H1 (cell line): ENCODE results near the gene SOHLH1. TPM values are rescaled to one million over a fixed set of nuclear protein-coding genes. Genes with fewer than 3 reads are reported as not detected.

Source experiments
- CTCF ChIA-PET: fragments of 300-600 bp; sonication (Branson Sonifier 250); formaldehyde crosslinking; loops from one replicate; lab custom pipeline; 2021; ENCODE audit not compliant: partially characterized antibody; lab: Charles Lee
- POLR2A ChIA-PET: fragments of 300-600 bp; sonication (Branson Sonifier 250); formaldehyde crosslinking; loops from one replicate; lab custom pipeline; 2021; ENCODE audit warnings: inconsistent platforms; ENCODE audit not compliant: partially characterized antibody; lab: Charles Lee
- DNase-seq, 2 experiments: peaks; one replicate each; pipeline versions ENCODE4 v3.0.0 to v3.0.0-alpha.2; 2010 to 2022; ENCODE audit warnings: low spot score in 2 of 2, low read depth in 1 of 2, mixed read lengths in 1 of 2
- FAIRE-seq: peaks from 2 replicates; lab custom pipeline; 2011; peaks lifted over from hg19 to GRCh38; lab: Jason Lieb, UNC
- H2AFZ ChIP-seq: 2 replicates; pipeline ENCODE4 v1.8.1; 2012; ENCODE audit warnings: low read length, inconsistent platforms
- H2AK5ac ChIP-seq: 2 replicates; pipeline ENCODE4 v1.6.1; 2013; ENCODE audit warnings: low read depth, low read length
- H2BK120ac ChIP-seq: replicated peaks from 2 replicates; pipeline ENCODE3; 2013; ENCODE audit warnings: low read depth, low read length, inconsistent platforms
- H2BK12ac ChIP-seq: 2 replicates; pipeline ENCODE4 v1.6.1; 2013; ENCODE audit warnings: low read depth, low read length
- H2BK15ac ChIP-seq: 2 replicates; pipeline ENCODE4 v1.6.1; 2013; ENCODE audit warnings: low read length
- H2BK20ac ChIP-seq: 2 replicates; pipeline ENCODE4 v1.6.1; 2013; ENCODE audit warnings: low read length
- H2BK5ac ChIP-seq: 2 replicates; pipeline ENCODE4 v1.6.1; 2013; ENCODE audit warnings: low read depth, low read length
- H3K14ac ChIP-seq: 2 replicates; pipeline ENCODE4 v1.6.1; 2013; ENCODE audit warnings: inconsistent platforms; ENCODE audit not compliant: insufficient read length
- H3K18ac ChIP-seq: 2 replicates; pipeline ENCODE4 v1.6.1; 2013; ENCODE audit warnings: low read length; ENCODE audit errors: extremely low read depth
- H3K23ac ChIP-seq: 2 replicates; pipeline ENCODE4 v1.6.1; 2013; ENCODE audit warnings: inconsistent platforms; ENCODE audit not compliant: insufficient read length
- H3K23me2 ChIP-seq: 2 replicates; pipeline ENCODE4 v1.6.1; 2013; ENCODE audit warnings: low read depth, low read length
- H3K27ac ChIP-seq: 2 replicates; pipeline ENCODE4 v1.6.1; 2011; ENCODE audit warnings: low read depth, low read length, inconsistent platforms
- H3K27me3 ChIP-seq, 4 experiments: replicated peaks in 1 of 4; 1 replicate in 1 of 4; 2 replicates in 3 of 4; pipeline versions ENCODE4 v1.6.1 to v1.8.1; 2011 to 2013; ENCODE audit warnings: low read length in 3 of 4, mild to moderate bottlenecking in 3 of 4, inconsistent platforms in 2 of 4, mixed read lengths in 2 of 4, moderate library complexity in 1 of 4; ENCODE audit not compliant: control insufficient read depth in 3 of 4, insufficient read depth in 3 of 4; ENCODE audit errors: extremely low read depth in 1 of 4
- H3K36me3 ChIP-seq, 4 experiments: 2 replicates each; pipeline versions ENCODE4 v1.6.1 to v1.8.1; 2011 to 2013; ENCODE audit warnings: mild to moderate bottlenecking in 4 of 4, low read length in 3 of 4, moderate library complexity in 2 of 4, control low read depth in 1 of 4, inconsistent platforms in 1 of 4; ENCODE audit not compliant: insufficient read depth in 4 of 4, control insufficient read depth in 2 of 4
- H3K4ac ChIP-seq: replicated peaks from 2 replicates; pipeline ENCODE3; 2013; ENCODE audit warnings: low read length, low read depth, mixed read lengths, inconsistent platforms; ENCODE audit not compliant: insufficient read length
- H3K4me1 ChIP-seq, 4 experiments: replicated peaks in 1 of 4; 1 replicate in 1 of 4; 2 replicates in 3 of 4; pipeline versions ENCODE4 v1.6.1 to v1.8.1; 2011 to 2013; ENCODE audit warnings: low read length in 3 of 4, inconsistent platforms in 2 of 4, mixed read lengths in 1 of 4; ENCODE audit not compliant: insufficient read depth in 4 of 4, control insufficient read depth in 3 of 4
- H3K4me2 ChIP-seq, 2 experiments: 2 replicates each; pipeline versions ENCODE4 v1.6.1 to v1.8.1; 2011 to 2013; ENCODE audit warnings: low read depth in 2 of 2, low read length in 2 of 2, control low read depth in 1 of 2, inconsistent platforms in 1 of 2, mild to moderate bottlenecking in 1 of 2; ENCODE audit not compliant: insufficient read depth in 1 of 2
- H3K4me3 ChIP-seq, 4 experiments: fragments of 200-600, 300-600 bp in 1 of 4; sonication (generic), shearing (Covaris generic), sonication (Bioruptor Twin) in 1 of 4; 2 replicates each; pipeline versions ENCODE4 v1.5.1 to v1.8.1; 2011 to 2016; ENCODE audit warnings: low read length in 4 of 4, low read depth in 3 of 4, control low read depth in 2 of 4, inconsistent platforms in 2 of 4, mild to moderate bottlenecking in 2 of 4, mixed read lengths in 1 of 4, moderate library complexity in 1 of 4; ENCODE audit not compliant: insufficient read depth in 2 of 4; ENCODE audit errors: extremely low read depth in 1 of 4
- H3K56ac ChIP-seq: replicated peaks from 2 replicates; pipeline ENCODE3; 2013; ENCODE audit warnings: low read depth, mild to moderate bottlenecking, mixed read lengths, low read length, inconsistent platforms; ENCODE audit not compliant: insufficient read length
- H3K79me1 ChIP-seq: 2 replicates; pipeline ENCODE4 v1.6.1; 2013; ENCODE audit warnings: low read depth, low read length, control low read depth
- H3K79me2 ChIP-seq, 2 experiments: 2 replicates each; pipeline versions ENCODE4 v1.6.1 to v1.8.1; 2012 to 2013; ENCODE audit warnings: low read length in 2 of 2, mild to moderate bottlenecking in 2 of 2, inconsistent platforms in 1 of 2; ENCODE audit not compliant: insufficient read depth in 2 of 2, control insufficient read depth in 1 of 2
- H3K9ac ChIP-seq, 4 experiments: replicated peaks in 1 of 4; 1 replicate in 1 of 4; 2 replicates in 3 of 4; pipeline versions ENCODE4 v1.6.1 to v1.8.1; 2011 to 2013; ENCODE audit warnings: low read depth in 3 of 4, low read length in 3 of 4, control low read depth in 2 of 4, mild to moderate bottlenecking in 2 of 4, moderate library complexity in 2 of 4, inconsistent platforms in 1 of 4; ENCODE audit errors: extremely low read depth in 1 of 4
- H3K9me3 ChIP-seq, 2 experiments: 2 replicates each; pipeline versions ENCODE4 v1.6.1 to v1.8.1; 2012 to 2013; ENCODE audit warnings: mild to moderate bottlenecking in 2 of 2, moderate library complexity in 2 of 2, control low read depth in 1 of 2, inconsistent platforms in 1 of 2, low read depth in 1 of 2, low read length in 1 of 2, mixed read lengths in 1 of 2; ENCODE audit not compliant: insufficient read depth in 2 of 2
- H4K20me1 ChIP-seq, 2 experiments: replicated peaks in 1 of 2; 2 replicates each; pipeline versions ENCODE3 to v1.8.1; 2011 to 2013; ENCODE audit warnings: inconsistent platforms in 2 of 2, low read length in 2 of 2, mild to moderate bottlenecking in 1 of 2; ENCODE audit not compliant: insufficient read depth in 2 of 2, control insufficient read depth in 1 of 2
- H4K5ac ChIP-seq: 2 replicates; pipeline ENCODE4 v1.6.1; 2013; ENCODE audit warnings: low read length, low read depth, mixed read lengths, inconsistent platforms; ENCODE audit not compliant: insufficient read length
- H4K8ac ChIP-seq: 2 replicates; pipeline ENCODE4 v1.8.0; 2013; ENCODE audit warnings: mild to moderate bottlenecking, moderate library complexity, low read length, inconsistent platforms; ENCODE audit not compliant: insufficient read depth; ENCODE audit errors: extremely low read depth
- H4K91ac ChIP-seq: replicated peaks from 2 replicates; pipeline ENCODE3; 2013; ENCODE audit warnings: low read length, mixed read lengths, inconsistent platforms; ENCODE audit not compliant: insufficient read length
- CBX5 ChIP-seq: fragments of 300-800, 300-1000 bp; sonication (generic); IDR thresholded peaks from 2 replicates; pipeline ENCODE4 v1.7.1; 2016; ENCODE audit warnings: antibody characterized with exemption, low read length, low read depth
- CEBPB ChIP-seq: IDR thresholded peaks from 2 replicates; pipeline ENCODE4 v1.6.1; 2012; ENCODE audit warnings: low read depth, low read length
- CTBP2 ChIP-seq: IDR thresholded peaks from 2 replicates; pipeline ENCODE4 v1.7.0; 2011; ENCODE audit warnings: borderline replicate concordance, mild to moderate bottlenecking, moderate library complexity, mixed read lengths, low read length; ENCODE audit not compliant: insufficient read depth, insufficient read length
- GABPA ChIP-seq: IDR thresholded peaks from 2 replicates; pipeline ENCODE4 v1.6.1; 2011; ENCODE audit warnings: mild to moderate bottlenecking, low read length, moderate library complexity, borderline replicate concordance; ENCODE audit not compliant: insufficient read depth
- JUN ChIP-seq: IDR thresholded peaks from 2 replicates; pipeline ENCODE4 v1.6.1; 2011; ENCODE audit warnings: low read depth, mild to moderate bottlenecking, improper control_type of control experiment, low read length
- NANOG ChIP-seq: IDR thresholded peaks from 2 replicates; pipeline ENCODE4 v1.6.1; 2011; ENCODE audit warnings: low read length, low read depth, mild to moderate bottlenecking, inconsistent platforms; ENCODE audit not compliant: insufficient read depth, poor library complexity, severe bottlenecking
- RAD21 ChIP-seq, 2 experiments: IDR thresholded peaks in 1 of 2; conservative IDR thresholded peaks in 1 of 2; 2 replicates each; pipeline ENCODE4 v1.6.1; 2011; ENCODE audit warnings: low read depth in 2 of 2, low read length in 2 of 2, improper control_type of control experiment in 1 of 2, inconsistent platforms in 1 of 2, mild to moderate bottlenecking in 1 of 2, moderate library complexity in 1 of 2
- RBBP5 ChIP-seq: IDR thresholded peaks from 2 replicates; pipeline ENCODE4 v1.7.1; 2012; ENCODE audit warnings: low read depth, mild to moderate bottlenecking, inconsistent platforms, low read length, moderate library complexity, borderline replicate concordance
- TCF12 ChIP-seq: IDR thresholded peaks from 2 replicates; pipeline ENCODE4 v1.6.1; 2011; ENCODE audit warnings: low read depth, mild to moderate bottlenecking, low read length
- ZNF274 ChIP-seq: IDR thresholded peaks from 2 replicates; pipeline ENCODE4 v1.7.0; 2012; ENCODE audit warnings: low read length, borderline replicate concordance; ENCODE audit errors: extremely low read depth
- WGBS, 2 experiments: shearing (Covaris generic) in 1 of 2; methylation state at CpG; one replicate each; pipeline versions ENCODE4 v1.1.6 to v1.1.7; 2013 to 2015; ENCODE audit warnings: low lambda C conversion rate in 2 of 2, mixed read lengths in 2 of 2, inconsistent platforms in 1 of 2, low coverage in 1 of 2, missing lambda C conversion rate in 1 of 2; ENCODE audit not compliant: insufficient replicate concordance in 2 of 2, insufficient coverage in 1 of 2, insufficient read length in 1 of 2; ENCODE audit errors: extremely low coverage in 1 of 2, missing lambda C conversion rate in 1 of 2; 5-methylcytosine and 5-hydroxymethylcytosine counted together
- polyA plus RNA-seq, 7 experiments: library from polyadenylated mRNA; depleted of rRNA in 3 of 7; stranded (reverse) in 5 of 7; unstranded in 2 of 7; fragments of >200 nt in 5 of 7; fragments of 200-250 nt in 2 of 7; gene quantifications; 1 replicate in 5 of 7; 2 replicates in 1 of 7; 4 replicates in 1 of 7; pipeline versions ENCODE4 v1.2.1 to v1.2.3, GENCODE V29; 2011 to 2013; ENCODE audit warnings: missing spikeins in 2 of 7, mixed read lengths in 2 of 7
- total RNA-seq: library from RNA; stranded (reverse); fragmentation: NEBNext Ultra II Directional; extraction: Animal tissue kit (Norgen Biotek cat#: 25700); gene quantifications from 2 replicates; pipeline ENCODE4 v1.2.1, GENCODE V29; 2021
- TF ChIP-seq, protein P1 (sequence below): IDR thresholded peaks from 2 replicates; pipeline ENCODE4 v1.6.1; 2011; ENCODE audit warnings: low read length, improper control_type of control experiment

SOHLH1 gene
- total and polyA plus RNA-seq, 2 of the 8 experiments (the other 6 are each of a cell fraction or from before 2014, with no cell fraction given) = 0.11 TPM; not detected in 1

DNA sequence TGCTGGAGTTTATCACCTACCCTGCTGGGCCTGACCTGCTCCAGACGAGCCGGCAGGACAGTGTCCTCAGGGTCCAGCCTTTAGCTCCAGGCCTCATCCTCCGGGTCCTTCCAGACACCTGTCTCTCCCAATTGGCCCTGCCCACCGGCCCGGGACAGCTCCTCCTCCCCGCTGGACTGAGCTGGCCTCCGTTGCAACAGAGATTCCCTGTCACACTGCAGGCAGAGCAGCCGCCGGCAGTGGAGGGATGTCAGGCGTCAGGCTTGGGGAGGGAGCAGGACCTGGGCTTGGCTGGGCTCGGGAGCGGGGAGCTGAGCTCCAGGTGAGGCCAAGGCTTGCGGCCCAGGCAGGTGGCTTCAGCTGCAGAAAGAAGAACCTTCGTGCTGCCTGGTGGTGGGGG is 4.4 kb upstream of the SOHLH1 start:
- Histone ChIP-seq H3K27ac (no peak overlapping the region), H2BK20ac (no peak overlapping the region), H3K14ac (no peak overlapping the region), H3K23me2 (peaks cover 3% of the 10 kb centered on the region; the same call in 1 of the 2 replicates), H3K79me2 (no peaks in the 10 kb centered on the region), H4K5ac (no peak overlapping the region), H2AFZ (no peak overlapping the region), H3K18ac (no peak overlapping the region), H3K4me2 (no peak overlapping the region), H4K8ac (no peak overlapping the region), H3K36me3 (no peaks in the 10 kb centered on the region), H3K79me1 (no peaks in the 10 kb centered on the region), H4K91ac (no peak overlapping the region), H3K4ac (no peak overlapping the region), H3K9ac (no peak overlapping the region), H2BK120ac (no peak overlapping the region), H3K56ac (no peak overlapping the region), H2BK5ac (no peak overlapping the region), H3K4me3 (no peak overlapping the region), H3K9me3 (no peaks in the 10 kb centered on the region), H2BK15ac (no peak overlapping the region), H2AK5ac (no peak overlapping the region), H3K4me1 (peaks cover 0 to 12% (median under 1%) of the 10 kb centered on the region in 4 experiments; a peak in 2 of 7 replicates), H2BK12ac (no peak overlapping the region), H3K27me3 (peaks cover 0 to 14% (median 4%) of the 10 kb centered on the region in 4 experiments; a peak in 4 of 7 replicates), H4K20me1 (peaks cover 0 to 5% of the 10 kb centered on the region in 2 experiments), H3K23ac (no peak overlapping the region)
- FAIRE-seq (no peak), DNase-seq (peak in 1 of 2 experiments; percentile 68)
- 54% methylated on average over 13 of the region's 14 CpGs; no CpG with 5 or more reads in 1 of the 2 experiments for WGBS, 2 experiments
- CTCF ChIA-PET = interaction anchor here (0.5 to 3.2 kb wide), 15 partner anchors 10 to 433 kb away, joined by 3 to 21 read pairs (median 4); no protein-coding TSS in a partner anchor
- POLR2A ChIA-PET = interaction anchor here (1.8 to 1.9 kb wide), 2 partner anchors 10 to 12 kb away, joined by 6 to 7 read pairs; no protein-coding TSS in a partner anchor
- no peak for TF ChIP-seq RBBP5
- 0 out of 2 replicates have a peak, but pooled peaks have one; percentile 13 for TF ChIP-seq CEBPB
- TF ChIP-seq JUN = no peak
- no peak for TF ChIP-seq NANOG
- no peak for TF ChIP-seq TCF12
- TF ChIP-seq RAD21 (IDR thresholded peaks at IDR 0.05 in 1 of 2, conservative IDR thresholded peaks at IDR 0.05 in 1 of 2; ENCODE audit: low read depth in 2 of 2, low read length in 2 of 2) = peak in 1 of 2 experiments; percentile 7; a peak in 1 of 4 replicates
- no peak for TF ChIP-seq CBX5
- TF ChIP-seq GABPA = no peak
- TF ChIP-seq ZNF274 = no peak
- TF ChIP-seq CTBP2 = peak; percentile 71
- TF ChIP-seq, protein P1, sequence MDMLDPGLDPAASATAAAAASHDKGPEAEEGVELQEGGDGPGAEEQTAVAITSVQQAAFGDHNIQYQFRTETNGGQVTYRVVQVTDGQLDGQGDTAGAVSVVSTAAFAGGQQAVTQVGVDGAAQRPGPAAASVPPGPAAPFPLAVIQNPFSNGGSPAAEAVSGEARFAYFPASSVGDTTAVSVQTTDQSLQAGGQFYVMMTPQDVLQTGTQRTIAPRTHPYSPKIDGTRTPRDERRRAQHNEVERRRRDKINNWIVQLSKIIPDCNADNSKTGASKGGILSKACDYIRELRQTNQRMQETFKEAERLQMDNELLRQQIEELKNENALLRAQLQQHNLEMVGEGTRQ = no peak
